SK-N-SH treated with all-trans-retinoic acid at 6 μM for 48 hours (cell line): ENCODE results near the gene GABPB2.

Experiments
- ATAC-seq: fragments of 200-7000 bp; cut with Tn5 transposase; 3 replicates; pipeline ENCODE4 v1.9.1; 2020; ENCODE audit warnings: mild to moderate bottlenecking, moderate library complexity
- ARNTL ChIP-seq: fragments of 450-650 bp; formaldehyde crosslinking; IDR thresholded peaks from 2 replicates; pipeline ENCODE4 v1.5.0; 2020; ENCODE audit warnings: low read depth, mild to moderate bottlenecking, moderate library complexity, borderline replicate concordance
- BACH2 ChIP-seq: fragments of 250-450 bp; sonication (Bioruptor Pico); IDR thresholded peaks from 2 replicates; pipeline ENCODE4 v1.9.0; 2021; ENCODE audit warnings: mild to moderate bottlenecking, borderline replicate concordance
- CREB5 ChIP-seq: fragments of 250-450 bp; sonication (Bioruptor Pico); IDR thresholded peaks from 2 replicates; pipeline ENCODE4 v1.5.1; 2020; ENCODE audit warnings: low read depth, mild to moderate bottlenecking, moderate library complexity
- CSDC2 ChIP-seq: fragments of 250-450 bp; sonication (Bioruptor Pico); IDR thresholded peaks from 2 replicates; pipeline ENCODE4 v1.5.0; 2020; ENCODE audit warnings: mild to moderate bottlenecking, moderate library complexity
- CSRNP3 ChIP-seq: fragments of 250-450 bp; sonication (Bioruptor Pico); IDR thresholded peaks from 2 replicates; pipeline ENCODE4 v1.5.1; 2021; ENCODE audit warnings: mild to moderate bottlenecking, moderate library complexity
- GLIS3 ChIP-seq: fragments of 250-450 bp; sonication (Bioruptor Pico); IDR thresholded peaks from 2 replicates; pipeline ENCODE4 v1.5.0; 2020; ENCODE audit warnings: mild to moderate bottlenecking, moderate library complexity
- OSR1 ChIP-seq: fragments of 250-450 bp; sonication (Bioruptor Pico); IDR thresholded peaks from 2 replicates; pipeline ENCODE4 v1.8.0; 2022; ENCODE audit warnings: moderate library complexity, mild to moderate bottlenecking, inconsistent platforms
- PATZ1 ChIP-seq: fragments of 250-450 bp; sonication (Bioruptor Pico); IDR thresholded peaks from 2 replicates; pipeline ENCODE4 v1.8.0; 2020; ENCODE audit warnings: mild to moderate bottlenecking, moderate library complexity, borderline replicate concordance
- PPARA ChIP-seq: fragments of 250-450 bp; sonication (Bioruptor Pico); IDR thresholded peaks from 2 replicates; pipeline ENCODE4 v1.5.0; 2020; ENCODE audit warnings: mild to moderate bottlenecking, borderline replicate concordance
- RARB ChIP-seq: fragments of 250-450 bp; sonication (Bioruptor Pico); IDR thresholded peaks from 2 replicates; pipeline ENCODE4 v1.8.0; 2021; ENCODE audit warnings: mild to moderate bottlenecking, moderate library complexity
- TCF4 ChIP-seq: fragments of 250-450 bp; sonication (Bioruptor Pico); IDR thresholded peaks from 2 replicates; pipeline ENCODE4 v1.8.0; 2021; ENCODE audit warnings: mild to moderate bottlenecking, moderate library complexity, borderline replicate concordance
- TOX ChIP-seq: fragments of 250-450 bp; sonication (Bioruptor Pico); IDR thresholded peaks from 2 replicates; pipeline ENCODE4 v1.8.0; 2021; ENCODE audit warnings: mild to moderate bottlenecking, moderate library complexity, borderline replicate concordance
- ZC3H10 ChIP-seq: fragments of 250-450 bp; sonication (Bioruptor Pico); IDR thresholded peaks from 2 replicates; pipeline ENCODE4 v1.5.1; 2021; ENCODE audit warnings: mild to moderate bottlenecking, moderate library complexity
- ZFP3 ChIP-seq: fragments of 250-450 bp; sonication (Bioruptor Pico); IDR thresholded peaks from 2 replicates; pipeline ENCODE4 v1.5.0; 2020; ENCODE audit warnings: mild to moderate bottlenecking, moderate library complexity
- ZFP30 ChIP-seq: fragments of 450-650 bp; formaldehyde crosslinking; IDR thresholded peaks from 2 replicates; pipeline ENCODE4 v1.5.0; 2022; ENCODE audit warnings: mild to moderate bottlenecking, moderate library complexity
- TF ChIP-seq, protein P1 (sequence below): fragments of 250-450 bp; sonication (Bioruptor Pico); IDR thresholded peaks from 2 replicates; pipeline ENCODE4 v1.5.0; 2020; ENCODE audit warnings: mild to moderate bottlenecking, moderate library complexity

GABPB2 gene

GRCh38 chr1:151142411-151143056, 72.0 kb downstream of the GABPB2 start:
- TF ChIP-seq, protein P1, sequence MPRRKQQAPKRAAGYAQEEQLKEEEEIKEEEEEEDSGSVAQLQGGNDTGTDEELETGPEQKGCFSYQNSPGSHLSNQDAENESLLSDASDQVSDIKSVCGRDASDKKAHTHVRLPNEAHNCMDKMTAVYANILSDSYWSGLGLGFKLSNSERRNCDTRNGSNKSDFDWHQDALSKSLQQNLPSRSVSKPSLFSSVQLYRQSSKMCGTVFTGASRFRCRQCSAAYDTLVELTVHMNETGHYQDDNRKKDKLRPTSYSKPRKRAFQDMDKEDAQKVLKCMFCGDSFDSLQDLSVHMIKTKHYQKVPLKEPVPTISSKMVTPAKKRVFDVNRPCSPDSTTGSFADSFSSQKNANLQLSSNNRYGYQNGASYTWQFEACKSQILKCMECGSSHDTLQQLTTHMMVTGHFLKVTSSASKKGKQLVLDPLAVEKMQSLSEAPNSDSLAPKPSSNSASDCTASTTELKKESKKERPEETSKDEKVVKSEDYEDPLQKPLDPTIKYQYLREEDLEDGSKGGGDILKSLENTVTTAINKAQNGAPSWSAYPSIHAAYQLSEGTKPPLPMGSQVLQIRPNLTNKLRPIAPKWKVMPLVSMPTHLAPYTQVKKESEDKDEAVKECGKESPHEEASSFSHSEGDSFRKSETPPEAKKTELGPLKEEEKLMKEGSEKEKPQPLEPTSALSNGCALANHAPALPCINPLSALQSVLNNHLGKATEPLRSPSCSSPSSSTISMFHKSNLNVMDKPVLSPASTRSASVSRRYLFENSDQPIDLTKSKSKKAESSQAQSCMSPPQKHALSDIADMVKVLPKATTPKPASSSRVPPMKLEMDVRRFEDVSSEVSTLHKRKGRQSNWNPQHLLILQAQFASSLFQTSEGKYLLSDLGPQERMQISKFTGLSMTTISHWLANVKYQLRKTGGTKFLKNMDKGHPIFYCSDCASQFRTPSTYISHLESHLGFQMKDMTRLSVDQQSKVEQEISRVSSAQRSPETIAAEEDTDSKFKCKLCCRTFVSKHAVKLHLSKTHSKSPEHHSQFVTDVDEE (CRISPR knock-in tag): no peak
- TF ChIP-seq CSDC2 (CRISPR knock-in tag) (no peak), RARB (CRISPR knock-in tag) (no peak), TOX (no peak)
- no peak for ATAC-seq

- no peak for TF ChIP-seq ZFP3 (CRISPR knock-in tag)
- TF ChIP-seq RARB (CRISPR knock-in tag): no peak
- no peak for TF ChIP-seq TCF4 (CRISPR knock-in tag)
- no peak for TF ChIP-seq CSRNP3 (CRISPR knock-in tag)
- no peak for TF ChIP-seq BACH2 (CRISPR knock-in tag)
- no peak for TF ChIP-seq TOX
- no peak for TF ChIP-seq ZFP30
- TF ChIP-seq PPARA (CRISPR knock-in tag): no peak
- TF ChIP-seq, protein P1 (CRISPR knock-in tag): no peak
- TF ChIP-seq ARNTL: no peak
- no peak for TF ChIP-seq OSR1
- no peak for ATAC-seq
These were observed 72.5 kb downstream of the GABPB2 start for GRCh38 chr1:151143057-151143435.

GRCh38 chr1:151143986-151144385, 73.4 kb downstream of the GABPB2 start:
- TF ChIP-seq CSDC2 (CRISPR knock-in tag) (no peak), ZC3H10 (CRISPR knock-in tag) (no peak), CREB5 (no peak), PATZ1 (CRISPR knock-in tag) (no peak), TOX (no peak), ZFP3 (CRISPR knock-in tag) (no peak), PPARA (CRISPR knock-in tag) (no peak), GLIS3 (CRISPR knock-in tag) (no peak)
- ATAC-seq: no peak
